Prostate gland (tissue), 2 donors: ENCODE measurements around the gene AIF1. TPM values are rescaled to one million over a fixed set of nuclear protein-coding genes. Genes with fewer than 3 reads are reported as not detected.
"Not testable (repeated sequence)": the region's sequence is repeated elsewhere in the genome, so short reads cannot be mapped to it uniquely, and the experiment has no call there.

Experiments
- DNase-seq: peaks from one replicate; pipeline ENCODE4 v3.0.0-alpha.2; 2019; ENCODE audit warnings: low spot score
- H3K27ac ChIP-seq, 2 donors: fragments of 200-600 bp; sonication (generic); 2 replicates each; pipeline ENCODE4 v1.5.1; 2017 to 2019
- H3K27me3 ChIP-seq: fragments of 200-600 bp; sonication (generic); replicated peaks from 2 replicates; pipeline ENCODE4 v1.5.1; 2019; ENCODE audit not compliant: insufficient read depth
- H3K36me3 ChIP-seq, 2 donors: fragments of 200-600 bp; sonication (generic); 1 replicate in 1 of 2; 2 replicates in 1 of 2; pipeline versions ENCODE4 v1.5.1 to v1.8.1; 2017 to 2019
- H3K4me1 ChIP-seq: fragments of 200-600 bp; sonication (generic); replicated peaks from 2 replicates; pipeline ENCODE4 v1.5.1; 2019
- H3K4me3 ChIP-seq, 2 donors: fragments of 200-600 bp; sonication (generic); 2 replicates each; pipeline ENCODE4 v1.5.1; 2017 to 2019
- H3K9me3 ChIP-seq: fragments of 200-600 bp; sonication (generic); 2 replicates; pipeline ENCODE4 v1.5.1; 2017
- POLR2A ChIP-seq: fragments of 450-650 bp; IDR thresholded peaks from one replicate; pipeline ENCODE4 v1.6.1; 2016; ENCODE audit warnings: antibody characterized with exemption, mild to moderate bottlenecking
- POLR2AphosphoS5 ChIP-seq: sonication (generic); formaldehyde crosslinking; IDR thresholded peaks from one replicate; pipeline ENCODE4 v1.6.1; 2017; ENCODE audit warnings: antibody characterized with exemption
- WGBS: methylation state at CpG from one replicate; pipeline ENCODE4 v1.1.5; 2018; 5-methylcytosine and 5-hydroxymethylcytosine counted together
- intact Hi-C: fragments of 100-400 bp; cut with DNase I; formaldehyde crosslinking; loops from one replicate; pipeline ENCODE4 v1.14.2; 2022
- total RNA-seq, 2 donors: library from RNA; depleted of rRNA; stranded (reverse); fragments of >200 nt; gene quantifications; one replicate each; pipeline ENCODE4 v1.1.0, GENCODE V29; 2016
- TF ChIP-seq, protein P1 (sequence below), 4 experiments: fragments of 200-600 bp in 2 of 4; fragments of 450-650 bp in 2 of 4; sonication (generic) in 2 of 4; IDR thresholded peaks; 1 replicate in 3 of 4; 2 replicates in 1 of 4; pipeline ENCODE4 v1.5.1; 2016 to 2019; ENCODE audit warnings: antibody characterized with exemption in 4 of 4, mild to moderate bottlenecking in 2 of 4, moderate library complexity in 2 of 4

AIF1 gene
- total RNA-seq, 2 donors from 2014 or later: 11.1 to 14.6 TPM

DNA sequence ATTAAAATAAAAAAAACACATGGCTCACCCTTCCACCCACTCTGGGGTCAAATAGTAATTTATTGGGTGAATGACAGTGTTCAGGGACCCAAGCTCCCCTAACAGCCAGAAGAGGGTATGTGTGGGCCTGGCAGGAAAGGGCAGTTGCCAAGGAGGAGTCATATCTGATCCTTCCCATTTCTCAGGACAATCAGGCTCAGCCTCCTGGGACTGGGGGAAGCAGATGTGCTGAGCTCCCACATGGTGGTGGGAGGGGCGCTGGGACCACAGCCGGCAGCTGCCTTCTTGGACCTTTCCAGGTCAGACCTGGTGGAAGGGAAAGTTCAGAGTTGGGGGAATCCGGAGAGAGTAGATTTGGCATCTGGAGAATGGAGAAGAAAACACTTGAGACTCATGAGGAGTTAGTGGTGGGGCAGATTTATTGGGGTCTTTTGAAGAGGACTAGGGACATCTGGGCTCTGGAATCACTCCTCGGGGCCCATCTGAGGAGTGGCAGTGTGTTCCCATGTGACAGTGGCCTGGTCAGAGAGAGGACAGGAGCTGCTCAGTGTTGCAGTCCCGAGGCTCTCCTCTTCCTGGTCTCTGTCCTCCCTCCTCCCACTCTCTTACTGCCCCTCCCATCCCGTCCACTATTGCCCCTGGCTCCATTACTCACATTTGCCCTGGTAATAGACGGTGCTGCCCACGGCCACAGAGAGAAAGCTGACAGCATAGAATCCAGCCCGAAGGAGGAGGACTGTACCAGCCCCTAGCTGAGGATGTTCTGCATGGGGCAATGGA lies 26.0 kb upstream of the AIF1 start:
- intact Hi-C loops: no loop called here
- no peak overlapping the region for H3K4me3 ChIP-seq
- DNase-seq: no peak
- H3K4me1 ChIP-seq: no peaks in the 10 kb centered on the region
- 48% methylated on average over 9 of the region's 9 CpGs for WGBS
- no peaks in the 10 kb centered on the region for H3K9me3 ChIP-seq
- H3K36me3 ChIP-seq: no peaks in the 10 kb centered on the region
- TF ChIP-seq POLR2A: no peak
- TF ChIP-seq, protein P1, sequence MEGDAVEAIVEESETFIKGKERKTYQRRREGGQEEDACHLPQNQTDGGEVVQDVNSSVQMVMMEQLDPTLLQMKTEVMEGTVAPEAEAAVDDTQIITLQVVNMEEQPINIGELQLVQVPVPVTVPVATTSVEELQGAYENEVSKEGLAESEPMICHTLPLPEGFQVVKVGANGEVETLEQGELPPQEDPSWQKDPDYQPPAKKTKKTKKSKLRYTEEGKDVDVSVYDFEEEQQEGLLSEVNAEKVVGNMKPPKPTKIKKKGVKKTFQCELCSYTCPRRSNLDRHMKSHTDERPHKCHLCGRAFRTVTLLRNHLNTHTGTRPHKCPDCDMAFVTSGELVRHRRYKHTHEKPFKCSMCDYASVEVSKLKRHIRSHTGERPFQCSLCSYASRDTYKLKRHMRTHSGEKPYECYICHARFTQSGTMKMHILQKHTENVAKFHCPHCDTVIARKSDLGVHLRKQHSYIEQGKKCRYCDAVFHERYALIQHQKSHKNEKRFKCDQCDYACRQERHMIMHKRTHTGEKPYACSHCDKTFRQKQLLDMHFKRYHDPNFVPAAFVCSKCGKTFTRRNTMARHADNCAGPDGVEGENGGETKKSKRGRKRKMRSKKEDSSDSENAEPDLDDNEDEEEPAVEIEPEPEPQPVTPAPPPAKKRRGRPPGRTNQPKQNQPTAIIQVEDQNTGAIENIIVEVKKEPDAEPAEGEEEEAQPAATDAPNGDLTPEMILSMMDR (IDR thresholded peaks at IDR 0.05): no peak
- TF ChIP-seq POLR2AphosphoS5: no peak
- H3K27me3 ChIP-seq: no peaks in the 10 kb centered on the region
- no peak overlapping the region for H3K27ac ChIP-seq

DNA sequence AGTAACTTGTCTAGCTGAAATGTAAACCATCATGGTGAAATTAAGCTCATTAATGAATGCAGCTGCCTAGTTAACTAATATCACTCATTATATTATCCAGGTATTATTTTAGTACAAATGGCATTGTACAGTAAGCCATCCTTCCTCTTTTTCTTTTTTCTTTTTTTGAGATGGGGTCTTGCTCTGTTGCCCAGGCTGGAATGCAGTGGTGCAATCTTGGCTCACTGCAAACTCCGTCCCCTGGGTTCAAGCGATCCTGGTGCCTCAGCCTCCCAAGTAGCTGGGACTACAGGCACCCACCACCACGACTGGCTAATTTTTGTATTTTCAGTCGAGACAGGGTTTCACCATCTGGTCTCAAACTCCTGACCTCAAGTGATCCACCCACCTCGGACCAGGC lies 24.3 kb upstream of the AIF1 start:
- H3K4me3 ChIP-seq, H3K27ac ChIP-seq, H3K4me1 ChIP-seq, DNase-seq, H3K36me3 ChIP-seq, H3K27me3 ChIP-seq, intact Hi-C loops, H3K9me3 ChIP-seq: not testable (repeated sequence)
- 87% methylated on average over 5 of the region's 5 CpGs for WGBS

DNA sequence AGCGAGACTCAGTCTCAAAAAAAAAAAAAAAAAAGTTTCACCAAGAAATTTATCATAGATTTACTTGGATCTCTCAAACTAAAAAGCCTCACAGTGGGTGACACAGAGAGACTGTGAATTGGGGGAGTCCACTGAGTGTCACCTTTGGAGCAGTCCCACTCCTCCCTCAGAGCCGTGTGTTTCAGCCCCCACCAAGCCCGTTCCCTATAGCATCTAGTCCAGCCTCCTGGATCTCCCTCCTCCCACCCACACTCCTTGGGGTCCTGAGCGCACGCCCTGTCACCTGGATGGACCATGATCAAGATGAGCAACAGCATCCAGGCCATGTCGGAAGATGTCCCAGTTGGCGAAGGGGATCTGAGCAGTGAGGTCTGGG lies 22.6 kb upstream of the AIF1 start:
- Histone ChIP-seq H3K36me3 (no peaks in the 10 kb centered on the region), H3K9me3 (no peaks in the 10 kb centered on the region), H3K4me1 (no peaks in the 10 kb centered on the region), H3K4me3 (no peak overlapping the region), H3K27ac (no peak overlapping the region), H3K27me3 (no peaks in the 10 kb centered on the region)
- TF ChIP-seq POLR2A (no peak), POLR2AphosphoS5 (no peak)
- TF ChIP-seq, protein P1 (IDR thresholded peaks at IDR 0.05): no peak
- WGBS: 91% methylated on average over 7 of the region's 7 CpGs
- no peak for DNase-seq
- intact Hi-C loops: no loop called here

DNA sequence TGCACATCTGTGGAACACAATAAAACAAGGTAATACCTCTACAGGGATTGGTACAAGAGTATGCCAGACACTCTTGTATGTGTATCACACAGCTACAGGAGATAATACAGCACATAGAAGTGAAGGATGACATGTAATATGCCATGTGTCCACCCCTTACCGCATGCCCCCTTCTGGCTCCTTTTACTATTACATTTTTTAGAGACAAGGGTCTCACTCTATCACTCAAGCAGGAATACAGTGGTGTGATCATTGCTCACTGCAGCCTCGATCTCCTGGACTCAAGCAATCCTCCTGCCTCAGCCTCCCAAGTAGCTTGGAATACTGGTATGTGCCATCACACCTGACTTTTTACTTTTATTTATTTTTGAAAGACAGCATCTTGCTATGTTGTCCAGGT lies 18.0 kb upstream of the AIF1 start:
- DNase-seq: no peak
- no peak for TF ChIP-seq POLR2A
- TF ChIP-seq, protein P1 (IDR thresholded peaks at IDR 0.05): peak in 2 of 4 experiments; percentile 11 to 36
- Histone ChIP-seq H3K27me3 (no peaks in the 10 kb centered on the region), H3K27ac (no peak overlapping the region), H3K9me3 (no peaks in the 10 kb centered on the region), H3K36me3 (no peaks in the 10 kb centered on the region), H3K4me1 (no peaks in the 10 kb centered on the region), H3K4me3 (no peak overlapping the region)
- intact Hi-C loops: no loop called here
- 26% methylated on average over 2 of the region's 2 CpGs for WGBS

DNA sequence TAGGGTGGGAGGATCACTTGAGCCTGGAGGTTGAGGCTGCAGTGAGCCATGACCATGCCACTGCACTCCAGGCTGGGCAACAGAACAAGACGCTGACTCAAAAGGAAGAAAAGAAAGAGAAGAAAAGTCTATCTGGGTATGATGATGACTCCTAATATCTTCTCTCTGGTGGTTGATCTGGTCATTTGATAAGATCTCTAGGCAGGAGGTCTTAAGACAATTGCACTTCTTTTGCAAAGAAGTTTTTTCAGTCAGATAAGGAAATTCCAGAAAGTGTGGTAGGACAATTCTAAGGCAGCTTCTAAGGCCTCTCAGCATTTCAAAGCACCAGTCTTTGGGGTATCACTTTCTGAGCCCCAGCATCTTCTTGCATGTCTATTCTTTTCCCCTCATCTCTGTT lies 7.7 kb upstream of the AIF1 start:
- H3K4me3 ChIP-seq: no peak overlapping the region
- TF ChIP-seq, protein P1 (IDR thresholded peaks at IDR 0.05): no peak
- no peak for TF ChIP-seq POLR2AphosphoS5
- H3K9me3 ChIP-seq: no peaks in the 10 kb centered on the region
- H3K36me3 ChIP-seq: no peaks in the 10 kb centered on the region
- no peak for DNase-seq
- intact Hi-C loops: no loop called here
- no peaks in the 10 kb centered on the region for H3K4me1 ChIP-seq
- WGBS: 88% methylated on average over 1 of the region's 1 CpG
- no peak overlapping the region for H3K27ac ChIP-seq
- H3K27me3 ChIP-seq: no peaks in the 10 kb centered on the region
